ENCODE data around the gene UCHL5.

Gene UCHL5

GRCh38 chr1:192974701-192975100 is 84.5 kb downstream of the UCHL5 start:
- ChIA-PET POLR2A (no interaction called here), CTCF (interaction anchor here (0.7 kb wide), 1 partner anchor 14 kb away, joined by 3 read pairs; no protein-coding TSS in a partner anchor)
- Histone ChIP-seq H3K36me3 (ENCODE audit: control insufficient read depth in 2 of 2, insufficient read depth in 1 of 2, low read length in 2 of 2) (no peaks in the 10 kb centered on the region), H3K4me3 (ENCODE audit: low read depth, low read length) (no peak overlapping the region), H3K27ac (ENCODE audit: extremely low read depth, low read depth, low read length) (no peak overlapping the region), H3K4me1 (ENCODE audit: control insufficient read depth, insufficient read depth, low read length) (no peaks in the 10 kb centered on the region), H3K9me3 (ENCODE audit: control insufficient read depth, insufficient read depth, low read depth, low read length) (no peaks in the 10 kb centered on the region)
- TF ChIP-seq YY2 (tag by site-specific recombination; IDR thresholded peaks at IDR 0.05) (no peak), ZNF529 (tag by site-specific recombination; IDR thresholded peaks at IDR 0.05; ENCODE audit: insufficient replicate concordance) (no peak), ZBTB21 (tag by site-specific recombination; IDR thresholded peaks at IDR 0.05) (no peak), TCF7L2 (IDR thresholded peaks at IDR 0.05; ENCODE audit: borderline replicate concordance, low read depth, low read length) (no peak), ZBTB49 (tag by site-specific recombination; IDR thresholded peaks at IDR 0.05; ENCODE audit: low read depth) (no peak), ZNF555 (tag by site-specific recombination; conservative IDR thresholded peaks at IDR 0.05) (no peak), ZNF366 (tag by site-specific recombination; conservative IDR thresholded peaks at IDR 0.05) (no peak), ZSCAN5A (tag by site-specific recombination; IDR thresholded peaks at IDR 0.05) (no peak), ZNF248 (tag by site-specific recombination; IDR thresholded peaks at IDR 0.05) (no peak), ZNF148 (tag by site-specific recombination; IDR thresholded peaks at IDR 0.05; ENCODE audit: borderline replicate concordance) (no peak), ZNF280D (tag by site-specific recombination; IDR thresholded peaks at IDR 0.05) (no peak), ZNF521 (tag by site-specific recombination; IDR thresholded peaks at IDR 0.05) (no peak), EGR2 (tag by site-specific recombination; IDR thresholded peaks at IDR 0.05; ENCODE audit: low read depth) (no peak)

GRCh38 chr1:192973988-192974387 is 85.2 kb downstream of the UCHL5 start:
- no peaks in the 10 kb centered on the region for H3K9me3 ChIP-seq (ENCODE audit: control insufficient read depth, insufficient read depth, low read depth, low read length)
- ChIA-PET CTCF (interaction anchor here (0.7 kb wide), 1 partner anchor 13 kb away, joined by 3 read pairs; no protein-coding TSS in a partner anchor), POLR2A (no interaction called here)
- no peak overlapping the region for H3K4me3 ChIP-seq (ENCODE audit: low read depth, low read length)
- H3K4me1 ChIP-seq (ENCODE audit: control insufficient read depth, insufficient read depth, low read length) = no peaks in the 10 kb centered on the region
- H3K27ac ChIP-seq (ENCODE audit: extremely low read depth, low read depth, low read length) = no peak overlapping the region
- H3K36me3 ChIP-seq (ENCODE audit: control insufficient read depth in 2 of 2, insufficient read depth in 1 of 2, low read length in 2 of 2) = no peaks in the 10 kb centered on the region
- TF ChIP-seq ZFP41 (tag by site-specific recombination; IDR thresholded peaks at IDR 0.05; ENCODE audit: borderline replicate concordance) (no peak), ZNF660 (tag by site-specific recombination; IDR thresholded peaks at IDR 0.05) (no peak), ZNF791 (tag by site-specific recombination; IDR thresholded peaks at IDR 0.05) (no peak), HOXC10 (CRISPR knock-in tag; IDR thresholded peaks at IDR 0.05) (no peak), FEZF1 (tag by site-specific recombination; IDR thresholded peaks at IDR 0.05) (no peak), ZNF692 (tag by site-specific recombination; IDR thresholded peaks at IDR 0.05) (no peak), ZBTB1 (tag by site-specific recombination; IDR thresholded peaks at IDR 0.05) (no peak), ZBTB20 (tag by site-specific recombination; IDR thresholded peaks at IDR 0.05) (no peak), ZNF140 (tag by site-specific recombination; IDR thresholded peaks at IDR 0.05) (no peak), ZNF707 (tag by site-specific recombination; IDR thresholded peaks at IDR 0.05) (no peak), ZNF585B (tag by site-specific recombination; IDR thresholded peaks at IDR 0.05) (no peak)
